Endothelial cell of umbilical vein (primary cell): ENCODE measurements around the gene ANKRD18B. TPM values are rescaled to one million over a fixed set of nuclear protein-coding genes. Genes with fewer than 3 reads are reported as not detected.
"Not testable (repeated sequence)": the region's sequence is repeated elsewhere in the genome, so short reads cannot be mapped to it uniquely, and the experiment has no call there.

Source experiments
- BruUV-seq: library from RNA; stranded (reverse); fragments of 400-500 nt; replicated peaks from 2 replicates; lab custom pipeline; 2021; lab: Mats Ljungman, UMichigan
- CTCF ChIA-PET: fragments of 300-600, 350-600 bp; sonication (Branson Sonifier 250); formaldehyde crosslinking; loops from one replicate; lab custom pipeline; 2021; ENCODE audit warnings: antibody characterized with exemption, inconsistent platforms; lab: Charles Lee
- POLR2A ChIA-PET: fragments of 300-600, 350-600 bp; sonication (Branson Sonifier 250); formaldehyde crosslinking; loops from one replicate; lab custom pipeline; 2021; ENCODE audit warnings: antibody characterized with exemption, inconsistent platforms; lab: Charles Lee
- DNase-seq: peaks from one replicate; pipeline ENCODE4 v3.0.0-alpha.2; 2011; ENCODE audit warnings: low read depth, low spot score
- FAIRE-seq: peaks from 2 replicates; lab custom pipeline; 2011; peaks lifted over from hg19 to GRCh38; lab: Jason Lieb, UNC
- H2AFZ ChIP-seq: 2 replicates; pipeline ENCODE4 v1.6.0; 2012; ENCODE audit warnings: low read depth, low read length, control low read depth, inconsistent platforms
- H3K27ac ChIP-seq: 2 replicates; pipeline ENCODE4 v1.5.1; 2011; ENCODE audit warnings: low read depth, mild to moderate bottlenecking, control low read depth, low read length, moderate library complexity; ENCODE audit not compliant: insufficient read depth
- H3K27me3 ChIP-seq, 2 experiments: 2 replicates each; pipeline versions ENCODE4 v1.6.0 to v1.6.1; 2011; ENCODE audit warnings: low read length in 2 of 2, mixed read lengths in 1 of 2; ENCODE audit not compliant: control insufficient read depth in 2 of 2, insufficient read depth in 2 of 2
- H3K36me3 ChIP-seq, 2 experiments: 2 replicates in 1 of 2; 3 replicates in 1 of 2; pipeline ENCODE4 v1.5.1; 2011; ENCODE audit warnings: low read length in 2 of 2, mild to moderate bottlenecking in 1 of 2, moderate library complexity in 1 of 2; ENCODE audit not compliant: control insufficient read depth in 2 of 2, insufficient read depth in 2 of 2; ENCODE audit errors: extremely low read depth in 1 of 2
- H3K4me1 ChIP-seq: 3 replicates; pipeline ENCODE4 v1.5.1; 2011; ENCODE audit warnings: mild to moderate bottlenecking, low read length; ENCODE audit not compliant: control insufficient read depth, insufficient read depth; ENCODE audit errors: extremely low read depth
- H3K4me2 ChIP-seq: 2 replicates; pipeline ENCODE4 v1.6.1; 2011; ENCODE audit warnings: low read length, control low read depth, mixed read lengths; ENCODE audit not compliant: insufficient read depth
- H3K4me3 ChIP-seq, 3 experiments: fragments of 200-600 bp in 1 of 3; sonication (generic), shearing (Covaris generic) in 1 of 3; replicated peaks in 1 of 3; 2 replicates each; pipeline ENCODE4 v1.5.1; 2011 to 2016; ENCODE audit warnings: control low read depth in 3 of 3, low read length in 3 of 3, mild to moderate bottlenecking in 2 of 3, inconsistent platforms in 1 of 3, low read depth in 1 of 3, moderate library complexity in 1 of 3; ENCODE audit not compliant: insufficient read depth in 1 of 3
- H3K79me2 ChIP-seq: 2 replicates; pipeline ENCODE4 v1.6.0; 2012; ENCODE audit warnings: low read length, inconsistent platforms; ENCODE audit not compliant: control insufficient read depth, insufficient read depth
- H3K9ac ChIP-seq: replicated peaks from 2 replicates; pipeline ENCODE3; 2011; ENCODE audit warnings: low read length, control low read depth; ENCODE audit not compliant: insufficient read depth; ENCODE audit errors: extremely low read depth
- H3K9me1 ChIP-seq: replicated peaks from 3 replicates; pipeline ENCODE4 v1.6.0; 2011; ENCODE audit warnings: mild to moderate bottlenecking, low read length; ENCODE audit not compliant: control insufficient read depth, insufficient read depth; ENCODE audit errors: extremely low read depth
- H3K9me3 ChIP-seq: replicated peaks from 2 replicates; pipeline ENCODE4 v1.5.1; 2012; ENCODE audit warnings: low read length, inconsistent platforms; ENCODE audit not compliant: control insufficient read depth, insufficient read depth
- H4K20me1 ChIP-seq: replicated peaks from 2 replicates; pipeline ENCODE3; 2011; ENCODE audit warnings: mild to moderate bottlenecking, low read length; ENCODE audit not compliant: control insufficient read depth, insufficient read depth; ENCODE audit errors: extremely low read depth
- dilution Hi-C: fragments of 300-500 bp; cut with MboI; formaldehyde crosslinking; loops from one replicate; pipeline ENCODE4 v1.15.0; 2019; ENCODE audit warnings: low sequenced_read_pairs; ENCODE audit not compliant: extremely low pct_ligation_motif_present
- intact Hi-C: fragments of 100-400 bp; cut with micrococcal nuclease; formaldehyde crosslinking; loops from one replicate; pipeline ENCODE4 v1.10.0; 2022
- polyA plus RNA-seq, 4 experiments: library from polyadenylated mRNA; depleted of rRNA in 3 of 4; stranded (reverse) in 3 of 4; unstranded in 1 of 4; fragments of >200 nt; gene quantifications; 2 replicates each; pipeline versions ENCODE4 v1.2.1 to v1.2.3, GENCODE V29; 2011 to 2012; ENCODE audit warnings: missing spikeins in 1 of 4
- total RNA-seq: library from RNA; stranded (reverse); gene quantifications from 2 replicates; pipeline ENCODE4 v1.2.3, GENCODE V29; 2021

Gene ANKRD18B
- total and polyA plus RNA-seq, 2 donors (not counting 3 experiments of a cell fraction or from before 2014, with no cell fraction given), result 1.4 to 10.9 TPM

DNA sequence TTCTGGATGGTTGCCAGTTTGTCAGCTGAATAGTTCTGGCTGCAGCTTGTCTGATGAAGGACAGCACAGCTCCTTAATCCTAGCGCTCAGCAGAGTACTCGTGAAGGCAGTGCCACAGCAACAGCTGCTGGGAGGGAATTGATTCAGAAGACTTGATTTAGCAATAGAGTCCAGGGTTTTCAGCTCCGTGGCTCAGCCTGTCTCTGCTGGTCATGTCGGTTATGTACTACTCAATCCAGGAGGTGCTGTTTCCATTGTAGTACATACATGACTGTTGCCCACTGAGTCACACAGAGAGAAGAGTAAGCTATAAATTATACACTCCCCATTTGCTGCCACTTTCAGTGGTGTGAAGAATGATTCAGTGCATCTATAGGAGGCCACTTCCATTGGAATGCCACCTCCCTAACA lies 28.3 kb downstream of the ANKRD18B start:
- H4K20me1 ChIP-seq, H3K9me3 ChIP-seq, intact Hi-C loops, H3K36me3 ChIP-seq, FAIRE-seq, H3K4me2 ChIP-seq, H3K9ac ChIP-seq, H3K79me2 ChIP-seq, H3K9me1 ChIP-seq, dilution Hi-C loops, H3K27me3 ChIP-seq, POLR2A ChIA-PET, H3K4me3 ChIP-seq, H2AFZ ChIP-seq, BruUV-seq, H3K4me1 ChIP-seq, CTCF ChIA-PET, H3K27ac ChIP-seq: not testable (repeated sequence)
- DNase-seq, result peak; percentile 34

DNA sequence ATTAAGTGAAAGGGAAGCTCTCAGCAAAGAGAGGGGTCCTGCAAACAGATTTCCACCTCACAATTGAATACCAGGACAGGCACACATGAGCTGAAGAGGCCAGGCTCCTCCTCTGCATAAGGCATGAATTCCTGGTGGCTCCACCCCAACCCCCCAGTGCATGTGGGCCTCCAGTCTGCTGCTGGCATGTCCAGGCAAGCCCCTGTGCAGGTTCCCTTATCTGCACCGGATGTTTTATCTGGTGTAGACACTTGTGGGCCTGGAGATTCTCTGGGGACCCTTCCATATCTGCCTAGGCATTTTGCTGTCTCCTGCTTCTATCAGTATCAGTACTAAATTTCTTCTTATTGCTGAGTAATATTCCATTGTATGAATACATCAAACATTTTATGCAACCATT lies 36.2 kb downstream of the ANKRD18B start:
- DNase-seq, H3K4me3 ChIP-seq, H3K27me3 ChIP-seq, FAIRE-seq, BruUV-seq, H4K20me1 ChIP-seq, H3K4me1 ChIP-seq, POLR2A ChIA-PET, H3K4me2 ChIP-seq, intact Hi-C loops, H3K9me1 ChIP-seq, H3K27ac ChIP-seq, H3K36me3 ChIP-seq, H3K79me2 ChIP-seq, CTCF ChIA-PET, dilution Hi-C loops, H3K9ac ChIP-seq, H2AFZ ChIP-seq, H3K9me3 ChIP-seq: not testable (repeated sequence)

DNA sequence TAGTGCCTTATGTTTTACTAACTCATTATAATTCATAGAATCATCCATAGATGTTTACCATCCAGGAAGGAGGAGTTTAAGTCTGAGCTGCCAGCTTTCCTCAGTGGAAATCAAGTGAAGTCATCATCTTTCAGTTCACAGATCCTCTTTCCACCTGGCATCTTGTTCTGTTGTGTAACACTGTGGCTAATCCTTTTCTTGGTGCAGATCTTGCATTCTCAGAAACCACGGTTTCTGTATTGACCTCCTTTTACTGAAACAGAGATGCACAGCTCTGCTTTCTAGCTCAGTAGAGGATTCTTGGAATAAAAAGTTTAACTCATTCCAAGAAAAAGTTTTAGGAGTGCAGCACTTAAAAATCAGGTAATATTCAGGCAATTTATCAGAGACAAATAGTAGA lies 38.1 kb downstream of the ANKRD18B start:
- DNase-seq, H3K9me3 ChIP-seq, H3K9me1 ChIP-seq, FAIRE-seq, H3K27me3 ChIP-seq, H3K27ac ChIP-seq, dilution Hi-C loops, H3K4me2 ChIP-seq, H4K20me1 ChIP-seq, H3K4me1 ChIP-seq, POLR2A ChIA-PET, H2AFZ ChIP-seq, BruUV-seq, intact Hi-C loops, H3K36me3 ChIP-seq, H3K9ac ChIP-seq, H3K4me3 ChIP-seq, H3K79me2 ChIP-seq: not testable (repeated sequence)
- CTCF ChIA-PET, result interaction anchor here (1.0 kb wide), 1 partner anchor 42 kb away, joined by 3 read pairs; no protein-coding TSS in a partner anchor

DNA sequence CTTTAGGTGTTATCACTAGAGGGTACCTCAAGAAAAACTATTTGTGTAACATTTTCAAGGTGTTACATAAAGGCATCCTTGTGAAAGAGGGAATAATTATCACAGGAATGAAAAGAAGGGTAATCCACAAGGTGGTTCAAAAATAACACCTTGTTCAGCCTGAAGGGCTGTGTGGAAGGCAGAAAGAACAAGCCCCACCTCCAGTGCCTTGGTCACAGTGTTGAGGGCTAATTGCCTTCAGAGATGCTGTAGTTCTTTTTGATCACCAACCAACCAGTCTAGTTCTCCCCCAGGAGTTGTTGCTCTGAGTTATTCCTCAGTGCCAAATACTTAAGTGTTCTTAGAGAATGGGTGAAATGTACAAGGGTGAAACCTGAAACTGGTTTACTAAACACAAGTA lies 43.7 kb downstream of the ANKRD18B start:
- FAIRE-seq, H3K27me3 ChIP-seq, dilution Hi-C loops, POLR2A ChIA-PET, H4K20me1 ChIP-seq, H3K9me1 ChIP-seq, H3K9me3 ChIP-seq, H3K27ac ChIP-seq, H3K79me2 ChIP-seq, H3K4me1 ChIP-seq, H3K9ac ChIP-seq, DNase-seq, CTCF ChIA-PET, BruUV-seq, H3K36me3 ChIP-seq, intact Hi-C loops, H2AFZ ChIP-seq, H3K4me2 ChIP-seq, H3K4me3 ChIP-seq: not testable (repeated sequence)
